Right lobe of liver (tissue), 6 donors: ENCODE data around the gene TUBA8. TPM values are rescaled to one million over a fixed set of nuclear protein-coding genes. Genes with fewer than 3 reads are reported as not detected.
A peak's percentile ranks its signal among the peaks of the same experiment; 100 is the strongest.

ENCODE experiments used
- ATAC-seq, 4 donors: fragments of 200-7000 bp; cut with Tn5 transposase; one replicate each; pipeline ENCODE4 v1.9.1; 2020; ENCODE audit warnings: mild to moderate bottlenecking in 4 of 4, moderate library complexity in 4 of 4
- DNase-seq, 3 donors: peaks; one replicate each; pipeline ENCODE4 v3.0.0-alpha.2; 2020
- H3K27ac ChIP-seq, 3 donors: fragments of 200-600 bp; one replicate each; pipeline ENCODE4 v1.8.0; 2022
- H3K27me3 ChIP-seq, 2 donors: fragments of 200-600 bp; one replicate each; pipeline ENCODE4 v1.8.0; 2022
- H3K36me3 ChIP-seq, 4 donors: fragments of 200-600 bp; sonication (generic) in 1 of 4; one replicate each; pipeline versions ENCODE4 v1.5.1 to v1.8.0; 2017 to 2022; ENCODE audit warnings: control low read depth in 1 of 4
- H3K4me1 ChIP-seq, 4 donors: fragments of 200-600 bp; sonication (generic) in 1 of 4; one replicate each; pipeline versions ENCODE4 v1.5.1 to v1.8.0; 2017 to 2022; ENCODE audit warnings: control low read depth in 1 of 4
- H3K4me3 ChIP-seq, 3 donors: fragments of 200-600 bp; one replicate each; pipeline ENCODE4 v1.8.0; 2022
- H3K9me3 ChIP-seq, 4 donors: fragments of 200-600 bp; sonication (generic) in 1 of 4; one replicate each; pipeline versions ENCODE4 v1.5.1 to v1.8.0; 2017 to 2022; ENCODE audit warnings: control low read depth in 1 of 4
- CTCF ChIP-seq, 4 donors: fragments of 200-600 bp in 3 of 4; fragments of 450-650 bp in 1 of 4; IDR thresholded peaks; one replicate each; pipeline versions ENCODE4 v1.5.1 to v1.8.0; 2016 to 2022; ENCODE audit warnings: antibody characterized with exemption in 4 of 4, mild to moderate bottlenecking in 2 of 4
- POLR2A ChIP-seq: fragments of 450-650 bp; IDR thresholded peaks from one replicate; pipeline ENCODE4 v1.6.1; 2017; ENCODE audit warnings: antibody characterized with exemption, mild to moderate bottlenecking
- WGBS: methylation state at CpG from one replicate; pipeline ENCODE4 v1.1.6; 2018; ENCODE audit warnings: low coverage, low lambda C conversion rate; ENCODE audit not compliant: insufficient coverage; ENCODE audit errors: missing lambda C conversion rate; 5-methylcytosine and 5-hydroxymethylcytosine counted together
- intact Hi-C, 2 donors: fragments of 100-400 bp; cut with DNase I; formaldehyde crosslinking; loops; one replicate each; pipeline versions ENCODE4 v1.11.2 to v1.14.1; 2022
- total RNA-seq, 6 experiments: library from RNA; depleted of rRNA in 2 of 6; stranded (reverse); fragments of >200 nt in 2 of 6; fragmentation: NEBNext Ultra II Directional in 3 of 6; extraction: Animal tissue kit (Norgen Biotek cat#: 25700) in 3 of 6; gene quantifications; one replicate each; pipeline versions ENCODE4 v1.1.0 to v1.2.4, GENCODE V29; 2016 to 2023
- donor health status: DM: no; HTN: yes; CAD: no.
- donor health status: DM: no; HTN: no; CAD: no.
- donor health status: DM: no; HTN: no; CAD: no.
- donor health status: DM: no; HTN: yes; CAD: no.
- donor health status: DM: no; HTN: yes; CAD: no.

The TUBA8 gene
- total RNA-seq, 6 experiments from 2014 or later = 0.58 to 4.8 (median 1.7) TPM

- TF ChIP-seq CTCF (IDR thresholded peaks at IDR 0.05) = no peak
- no peak for TF ChIP-seq POLR2A
- ATAC-seq = no peak
- no peak for DNase-seq
- 4% methylated on average over 10 of the region's 39 CpGs for WGBS
- H3K4me1 ChIP-seq = peaks cover 0 to 13% (median 0%) of the 10 kb centered on the region in 4 donors
- intact Hi-C loops = no loop called here
- H3K9me3 ChIP-seq = no peaks in the 10 kb centered on the region
- peak overlapping the region; percentile 42 to 59 (median 47) for H3K4me3 ChIP-seq
- no peak overlapping the region for H3K27ac ChIP-seq
- no peaks in the 10 kb centered on the region for H3K27me3 ChIP-seq
- H3K36me3 ChIP-seq = no peaks in the 10 kb centered on the region
These were observed 547 bp downstream of the TUBA8 start for GRCh38 chr22:18110954-18111758.

DNA sequence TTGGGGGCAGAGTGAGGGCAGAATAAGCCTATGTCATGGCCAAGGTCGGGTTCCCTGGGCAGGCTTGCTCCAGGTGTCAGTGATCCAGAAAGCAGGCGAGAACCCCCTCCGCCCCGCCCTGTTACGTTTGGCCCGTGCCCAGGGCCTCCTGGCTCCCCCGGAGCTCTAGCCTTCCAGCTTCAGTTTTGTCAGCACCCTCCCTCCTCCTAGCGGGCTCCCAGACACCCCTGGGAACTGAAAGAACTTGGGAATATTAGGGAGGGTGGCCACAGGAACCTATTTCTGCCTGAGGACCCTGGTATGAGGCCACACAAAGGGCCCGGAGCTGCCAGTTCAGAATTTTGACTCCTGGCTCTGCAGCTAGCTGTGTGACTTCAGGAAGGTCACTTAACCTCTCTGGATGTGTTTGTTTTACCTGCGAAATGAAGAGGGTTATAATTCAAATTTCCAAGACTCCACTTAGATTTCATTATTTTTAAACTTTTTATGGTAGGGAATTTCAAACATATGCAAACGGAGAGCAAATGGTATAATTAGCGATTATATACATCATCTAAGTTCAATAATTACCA lies 1.2 kb downstream of the TUBA8 start:
- H3K27me3 ChIP-seq = no peaks in the 10 kb centered on the region
- H3K27ac ChIP-seq = no peak overlapping the region
- no peak overlapping the region for H3K4me3 ChIP-seq
- WGBS = 72% methylated on average over 4 of the region's 12 CpGs
- intact Hi-C loops = no loop called here
- no peaks in the 10 kb centered on the region for H3K9me3 ChIP-seq
- TF ChIP-seq CTCF (IDR thresholded peaks at IDR 0.05) (no peak), POLR2A (no peak)
- H3K4me1 ChIP-seq = peaks cover 0 to 13% (median 0%) of the 10 kb centered on the region in 4 donors
- ATAC-seq (no peak), DNase-seq (no peak)
- no peaks in the 10 kb centered on the region for H3K36me3 ChIP-seq

DNA sequence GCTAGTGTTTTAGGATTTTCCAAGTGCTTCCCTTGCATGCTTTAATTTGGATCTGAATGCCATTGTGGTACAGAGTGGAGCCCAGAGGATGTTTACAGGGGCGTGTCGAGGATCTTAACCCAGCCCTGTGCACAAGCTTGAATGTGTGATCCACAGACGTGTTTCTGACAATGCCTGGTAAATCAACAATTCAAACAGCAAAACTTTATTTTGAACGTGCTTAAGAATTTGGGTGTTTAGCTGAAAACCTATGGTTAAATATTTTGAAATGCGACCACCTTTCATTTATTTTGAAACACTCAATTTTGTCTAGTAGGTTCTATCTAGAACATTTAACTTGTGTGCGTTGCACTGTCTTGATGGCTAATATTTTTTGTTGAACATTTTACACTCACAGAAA lies 1.8 kb downstream of the TUBA8 start:
- ATAC-seq = no peak
- Histone ChIP-seq H3K27me3 (no peaks in the 10 kb centered on the region), H3K36me3 (no peaks in the 10 kb centered on the region), H3K4me1 (peaks cover 0 to 13% (median 0%) of the 10 kb centered on the region in 4 donors), H3K27ac (no peak overlapping the region), H3K9me3 (no peaks in the 10 kb centered on the region), H3K4me3 (no peak overlapping the region)
- WGBS = 71% methylated on average over 6 of the region's 6 CpGs
- TF ChIP-seq POLR2A (no peak), CTCF (IDR thresholded peaks at IDR 0.05) (no peak)
- intact Hi-C loops = no loop called here
- DNase-seq = no peak

DNA sequence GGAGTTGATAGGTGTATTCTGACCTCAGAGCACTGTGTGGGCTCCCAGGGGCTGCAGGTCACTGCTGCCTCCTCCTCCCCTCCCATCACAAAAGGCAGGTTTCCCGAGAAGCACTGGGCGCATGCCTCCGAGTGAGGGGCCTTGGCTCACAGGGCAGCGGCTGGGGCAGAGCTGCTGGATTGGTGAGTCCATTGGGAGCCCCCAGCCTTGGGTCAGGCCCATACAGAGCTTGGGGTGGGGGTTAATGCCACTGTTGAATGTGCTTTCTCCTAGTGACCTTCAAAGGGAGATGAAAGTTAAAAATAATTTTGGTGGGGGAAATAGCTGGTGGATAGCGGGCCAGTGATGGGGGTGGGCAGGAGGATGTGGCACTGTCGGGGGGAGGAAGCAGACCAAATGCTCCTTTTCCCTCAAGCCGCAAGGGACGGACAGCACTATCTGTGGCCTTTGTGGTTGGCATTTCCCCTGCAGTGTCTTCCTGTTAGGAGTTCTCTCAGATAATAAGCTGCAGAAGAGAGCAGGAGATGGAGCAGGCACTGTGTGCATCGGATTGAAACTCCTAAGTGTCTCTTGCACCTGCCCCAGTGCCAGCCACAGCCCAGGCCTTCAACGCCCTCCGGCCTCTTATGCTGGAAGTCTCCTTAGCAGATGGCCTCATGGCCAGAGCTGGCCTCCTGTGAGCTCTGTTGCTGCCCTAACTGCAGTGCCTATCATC lies 3.2 kb downstream of the TUBA8 start:
- WGBS = 63% methylated on average over 6 of the region's 11 CpGs
- Histone ChIP-seq H3K4me3 (no peak overlapping the region), H3K36me3 (no peaks in the 10 kb centered on the region), H3K9me3 (no peaks in the 10 kb centered on the region), H3K27ac (no peak overlapping the region), H3K4me1 (peaks cover 0 to 13% (median 0%) of the 10 kb centered on the region in 4 donors), H3K27me3 (no peaks in the 10 kb centered on the region)
- intact Hi-C loops = no loop called here
- TF ChIP-seq POLR2A (no peak), CTCF (IDR thresholded peaks at IDR 0.05) (no peak)
- DNase-seq (no peak), ATAC-seq (no peak)
